ENCODE data around the gene PLD3.

DNA sequence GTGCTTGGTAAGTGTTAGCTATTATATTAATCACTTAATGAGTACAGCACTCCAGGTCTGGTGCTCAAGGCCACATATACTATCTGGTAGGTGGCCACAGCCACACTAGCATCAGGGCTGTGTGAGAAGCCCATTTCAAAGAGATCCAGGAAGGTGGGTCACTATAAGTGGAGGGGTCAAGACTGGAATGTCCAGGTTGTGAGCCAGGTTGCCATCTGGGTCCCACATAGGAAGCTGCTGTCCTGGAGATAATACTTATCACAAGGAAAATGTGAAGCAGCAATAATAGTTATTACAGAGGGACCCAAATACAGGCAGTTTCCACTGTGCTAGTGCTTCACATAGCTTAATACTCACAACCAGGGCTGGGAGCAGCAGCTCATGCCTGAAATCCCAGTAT lies 13.4 kb upstream of the PLD3 start:
- no peak for TF ChIP-seq EZH2 (IDR thresholded peaks at IDR 0.05; ENCODE audit: borderline replicate concordance, low read depth, low read length, poor library complexity, severe bottlenecking)
- no peak for TF ChIP-seq CTCF (conservative IDR thresholded peaks at IDR 0.05; ENCODE audit: low read depth, low read length)
